SK-N-SH treated with all-trans-retinoic acid at 6 μM for 48 hours (cell line): ENCODE measurements around the gene IFNK.

Source experiments
- ATAC-seq: fragments of 200-7000 bp; cut with Tn5 transposase; 3 replicates; pipeline ENCODE4 v1.9.1; 2020; ENCODE audit warnings: mild to moderate bottlenecking, moderate library complexity
- ARNTL ChIP-seq: fragments of 450-650 bp; formaldehyde crosslinking; IDR thresholded peaks from 2 replicates; pipeline ENCODE4 v1.5.0; 2020; ENCODE audit warnings: low read depth, mild to moderate bottlenecking, moderate library complexity, borderline replicate concordance
- BACH2 ChIP-seq: fragments of 250-450 bp; sonication (Bioruptor Pico); IDR thresholded peaks from 2 replicates; pipeline ENCODE4 v1.9.0; 2021; ENCODE audit warnings: mild to moderate bottlenecking, borderline replicate concordance
- CSDC2 ChIP-seq: fragments of 250-450 bp; sonication (Bioruptor Pico); IDR thresholded peaks from 2 replicates; pipeline ENCODE4 v1.5.0; 2020; ENCODE audit warnings: mild to moderate bottlenecking, moderate library complexity
- GLIS3 ChIP-seq: fragments of 250-450 bp; sonication (Bioruptor Pico); IDR thresholded peaks from 2 replicates; pipeline ENCODE4 v1.5.0; 2020; ENCODE audit warnings: mild to moderate bottlenecking, moderate library complexity
- ISL1 ChIP-seq: fragments of 250-450 bp; sonication (Bioruptor Pico); IDR thresholded peaks from 2 replicates; pipeline ENCODE4 v2.1.2; 2022; ENCODE audit warnings: mild to moderate bottlenecking, moderate library complexity
- OSR1 ChIP-seq: fragments of 250-450 bp; sonication (Bioruptor Pico); IDR thresholded peaks from 2 replicates; pipeline ENCODE4 v1.8.0; 2022; ENCODE audit warnings: moderate library complexity, mild to moderate bottlenecking, inconsistent platforms
- POU6F1 ChIP-seq: fragments of 250-450 bp; sonication (Bioruptor Pico); IDR thresholded peaks from 2 replicates; pipeline ENCODE4 v1.8.0; 2021; ENCODE audit warnings: low read depth, mild to moderate bottlenecking, moderate library complexity, borderline replicate concordance
- PPARA ChIP-seq: fragments of 250-450 bp; sonication (Bioruptor Pico); IDR thresholded peaks from 2 replicates; pipeline ENCODE4 v1.5.0; 2020; ENCODE audit warnings: mild to moderate bottlenecking, borderline replicate concordance
- RARB ChIP-seq: fragments of 250-450 bp; sonication (Bioruptor Pico); IDR thresholded peaks from 2 replicates; pipeline ENCODE4 v1.8.0; 2021; ENCODE audit warnings: mild to moderate bottlenecking, moderate library complexity
- TCF4 ChIP-seq: fragments of 250-450 bp; sonication (Bioruptor Pico); IDR thresholded peaks from 2 replicates; pipeline ENCODE4 v1.8.0; 2021; ENCODE audit warnings: mild to moderate bottlenecking, moderate library complexity, borderline replicate concordance
- TOX ChIP-seq: fragments of 250-450 bp; sonication (Bioruptor Pico); IDR thresholded peaks from 2 replicates; pipeline ENCODE4 v1.8.0; 2021; ENCODE audit warnings: mild to moderate bottlenecking, moderate library complexity, borderline replicate concordance
- ZC3H10 ChIP-seq: fragments of 250-450 bp; sonication (Bioruptor Pico); IDR thresholded peaks from 2 replicates; pipeline ENCODE4 v1.5.1; 2021; ENCODE audit warnings: mild to moderate bottlenecking, moderate library complexity
- ZFP3 ChIP-seq: fragments of 250-450 bp; sonication (Bioruptor Pico); IDR thresholded peaks from 2 replicates; pipeline ENCODE4 v1.5.0; 2020; ENCODE audit warnings: mild to moderate bottlenecking, moderate library complexity
- ZFP30 ChIP-seq: fragments of 450-650 bp; formaldehyde crosslinking; IDR thresholded peaks from 2 replicates; pipeline ENCODE4 v1.5.0; 2022; ENCODE audit warnings: mild to moderate bottlenecking, moderate library complexity
- ZNF565 ChIP-seq: fragments of 450-650 bp; formaldehyde crosslinking; conservative IDR thresholded peaks from 2 replicates; pipeline ENCODE4 v1.5.0; 2020; ENCODE audit warnings: low read depth, mild to moderate bottlenecking, moderate library complexity
- ZNF70 ChIP-seq: fragments of 450-650 bp; formaldehyde crosslinking; IDR thresholded peaks from 2 replicates; pipeline ENCODE4 v1.5.0; 2020; ENCODE audit warnings: mild to moderate bottlenecking, moderate library complexity
- ZNF8 ChIP-seq: fragments of 450-650 bp; formaldehyde crosslinking; IDR thresholded peaks from 2 replicates; pipeline ENCODE4 v1.5.0; 2020; ENCODE audit warnings: mild to moderate bottlenecking, moderate library complexity
- TF ChIP-seq, protein P1 (sequence below): fragments of 250-450 bp; sonication (Bioruptor Pico); IDR thresholded peaks from 2 replicates; pipeline ENCODE4 v1.5.0; 2020; ENCODE audit warnings: mild to moderate bottlenecking, moderate library complexity
- TF ChIP-seq, protein P2 (sequence below): fragments of 250-450 bp; sonication (Bioruptor Pico); IDR thresholded peaks from 2 replicates; pipeline ENCODE4 v1.8.0; 2020; ENCODE audit warnings: mild to moderate bottlenecking, moderate library complexity, borderline replicate concordance
- TF ChIP-seq, protein P3 (sequence below): fragments of 250-450 bp; sonication (Bioruptor Pico); IDR thresholded peaks from 2 replicates; pipeline ENCODE4 v1.5.1; 2021; ENCODE audit warnings: mild to moderate bottlenecking, moderate library complexity
- TF ChIP-seq, protein P4 (sequence below): fragments of 250-450 bp; sonication (Bioruptor Pico); IDR thresholded peaks from 2 replicates; pipeline ENCODE4 v1.5.1; 2020; ENCODE audit warnings: low read depth, mild to moderate bottlenecking, moderate library complexity

The IFNK gene

DNA sequence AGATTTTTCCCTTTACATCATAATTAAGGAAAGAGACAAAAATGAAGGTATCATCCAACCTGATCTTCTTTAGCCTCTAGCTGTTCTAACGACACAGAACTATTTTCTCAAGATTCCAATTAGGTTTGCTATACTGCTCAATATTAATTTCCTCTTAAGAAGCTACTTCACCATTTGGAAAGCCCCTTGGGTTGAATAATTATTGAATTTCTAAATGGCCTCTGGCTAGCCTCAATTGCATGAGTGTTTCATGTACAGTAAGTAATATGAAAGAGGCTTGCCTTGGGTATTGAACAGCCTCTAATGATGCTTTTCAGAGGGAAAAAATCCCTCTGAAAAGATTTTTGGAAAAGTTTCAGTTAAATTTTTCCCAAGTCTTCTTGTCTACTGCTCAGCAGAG lies 9.2 kb downstream of the IFNK start:
- TF ChIP-seq, protein P1, sequence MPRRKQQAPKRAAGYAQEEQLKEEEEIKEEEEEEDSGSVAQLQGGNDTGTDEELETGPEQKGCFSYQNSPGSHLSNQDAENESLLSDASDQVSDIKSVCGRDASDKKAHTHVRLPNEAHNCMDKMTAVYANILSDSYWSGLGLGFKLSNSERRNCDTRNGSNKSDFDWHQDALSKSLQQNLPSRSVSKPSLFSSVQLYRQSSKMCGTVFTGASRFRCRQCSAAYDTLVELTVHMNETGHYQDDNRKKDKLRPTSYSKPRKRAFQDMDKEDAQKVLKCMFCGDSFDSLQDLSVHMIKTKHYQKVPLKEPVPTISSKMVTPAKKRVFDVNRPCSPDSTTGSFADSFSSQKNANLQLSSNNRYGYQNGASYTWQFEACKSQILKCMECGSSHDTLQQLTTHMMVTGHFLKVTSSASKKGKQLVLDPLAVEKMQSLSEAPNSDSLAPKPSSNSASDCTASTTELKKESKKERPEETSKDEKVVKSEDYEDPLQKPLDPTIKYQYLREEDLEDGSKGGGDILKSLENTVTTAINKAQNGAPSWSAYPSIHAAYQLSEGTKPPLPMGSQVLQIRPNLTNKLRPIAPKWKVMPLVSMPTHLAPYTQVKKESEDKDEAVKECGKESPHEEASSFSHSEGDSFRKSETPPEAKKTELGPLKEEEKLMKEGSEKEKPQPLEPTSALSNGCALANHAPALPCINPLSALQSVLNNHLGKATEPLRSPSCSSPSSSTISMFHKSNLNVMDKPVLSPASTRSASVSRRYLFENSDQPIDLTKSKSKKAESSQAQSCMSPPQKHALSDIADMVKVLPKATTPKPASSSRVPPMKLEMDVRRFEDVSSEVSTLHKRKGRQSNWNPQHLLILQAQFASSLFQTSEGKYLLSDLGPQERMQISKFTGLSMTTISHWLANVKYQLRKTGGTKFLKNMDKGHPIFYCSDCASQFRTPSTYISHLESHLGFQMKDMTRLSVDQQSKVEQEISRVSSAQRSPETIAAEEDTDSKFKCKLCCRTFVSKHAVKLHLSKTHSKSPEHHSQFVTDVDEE = no peak
- TF ChIP-seq ZFP30 = no peak
- no peak for TF ChIP-seq ZC3H10
- TF ChIP-seq ARNTL (CRISPR knock-in tag) = no peak
- TF ChIP-seq RARB (CRISPR knock-in tag) = no peak
- TF ChIP-seq TCF4 = no peak
- no peak for TF ChIP-seq TOX (CRISPR knock-in tag)
- TF ChIP-seq CSDC2 = no peak
- TF ChIP-seq BACH2 (CRISPR knock-in tag) = no peak
- no peak for TF ChIP-seq ISL1 (CRISPR knock-in tag)
- no peak for TF ChIP-seq PPARA (CRISPR knock-in tag)
- no peak for TF ChIP-seq GLIS3 (CRISPR knock-in tag)
- TF ChIP-seq OSR1 = no peak
- TF ChIP-seq POU6F1 (CRISPR knock-in tag) = no peak
- no peak for ATAC-seq

DNA sequence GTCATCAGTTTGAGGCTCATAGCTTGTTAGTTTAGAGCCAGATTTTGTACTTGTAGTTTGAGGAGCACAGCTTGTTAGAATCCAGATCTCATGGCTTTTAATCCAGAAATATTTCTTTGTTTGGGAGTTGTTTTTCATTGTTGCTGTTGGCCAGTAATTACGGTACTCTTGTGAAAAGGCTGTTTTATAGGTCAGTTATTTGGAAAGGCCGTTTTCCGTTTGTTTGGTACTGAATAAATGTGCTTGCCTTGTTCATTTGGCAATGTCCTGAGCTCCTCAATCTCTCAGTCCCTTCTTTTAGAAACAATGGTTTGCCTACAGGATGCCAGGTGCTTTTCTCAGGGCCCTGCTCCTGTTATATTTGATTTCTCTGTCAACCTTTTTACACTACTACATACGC lies 10.0 kb downstream of the IFNK start:
- ATAC-seq = no peak

GRCh38 chr9:27534658-27535209 lies 10.6 kb downstream of the IFNK start:
- TF ChIP-seq TCF4 (no peak), ZNF70 (CRISPR knock-in tag) (no peak), GLIS3 (CRISPR knock-in tag) (no peak), OSR1 (no peak), ZNF8 (CRISPR knock-in tag) (no peak), ZFP3 (CRISPR knock-in tag) (no peak)
- TF ChIP-seq, protein P2, sequence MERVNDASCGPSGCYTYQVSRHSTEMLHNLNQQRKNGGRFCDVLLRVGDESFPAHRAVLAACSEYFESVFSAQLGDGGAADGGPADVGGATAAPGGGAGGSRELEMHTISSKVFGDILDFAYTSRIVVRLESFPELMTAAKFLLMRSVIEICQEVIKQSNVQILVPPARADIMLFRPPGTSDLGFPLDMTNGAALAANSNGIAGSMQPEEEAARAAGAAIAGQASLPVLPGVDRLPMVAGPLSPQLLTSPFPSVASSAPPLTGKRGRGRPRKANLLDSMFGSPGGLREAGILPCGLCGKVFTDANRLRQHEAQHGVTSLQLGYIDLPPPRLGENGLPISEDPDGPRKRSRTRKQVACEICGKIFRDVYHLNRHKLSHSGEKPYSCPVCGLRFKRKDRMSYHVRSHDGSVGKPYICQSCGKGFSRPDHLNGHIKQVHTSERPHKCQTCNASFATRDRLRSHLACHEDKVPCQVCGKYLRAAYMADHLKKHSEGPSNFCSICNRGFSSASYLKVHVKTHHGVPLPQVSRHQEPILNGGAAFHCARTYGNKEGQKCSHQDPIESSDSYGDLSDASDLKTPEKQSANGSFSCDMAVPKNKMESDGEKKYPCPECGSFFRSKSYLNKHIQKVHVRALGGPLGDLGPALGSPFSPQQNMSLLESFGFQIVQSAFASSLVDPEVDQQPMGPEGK (CRISPR knock-in tag) = no peak
- TF ChIP-seq, protein P3, sequence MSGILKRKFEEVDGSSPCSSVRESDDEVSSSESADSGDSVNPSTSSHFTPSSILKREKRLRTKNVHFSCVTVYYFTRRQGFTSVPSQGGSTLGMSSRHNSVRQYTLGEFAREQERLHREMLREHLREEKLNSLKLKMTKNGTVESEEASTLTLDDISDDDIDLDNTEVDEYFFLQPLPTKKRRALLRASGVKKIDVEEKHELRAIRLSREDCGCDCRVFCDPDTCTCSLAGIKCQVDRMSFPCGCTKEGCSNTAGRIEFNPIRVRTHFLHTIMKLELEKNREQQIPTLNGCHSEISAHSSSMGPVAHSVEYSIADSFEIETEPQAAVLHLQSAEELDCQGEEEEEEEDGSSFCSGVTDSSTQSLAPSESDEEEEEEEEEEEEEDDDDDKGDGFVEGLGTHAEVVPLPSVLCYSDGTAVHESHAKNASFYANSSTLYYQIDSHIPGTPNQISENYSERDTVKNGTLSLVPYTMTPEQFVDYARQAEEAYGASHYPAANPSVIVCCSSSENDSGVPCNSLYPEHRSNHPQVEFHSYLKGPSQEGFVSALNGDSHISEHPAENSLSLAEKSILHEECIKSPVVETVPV = no peak
- TF ChIP-seq, protein P4, sequence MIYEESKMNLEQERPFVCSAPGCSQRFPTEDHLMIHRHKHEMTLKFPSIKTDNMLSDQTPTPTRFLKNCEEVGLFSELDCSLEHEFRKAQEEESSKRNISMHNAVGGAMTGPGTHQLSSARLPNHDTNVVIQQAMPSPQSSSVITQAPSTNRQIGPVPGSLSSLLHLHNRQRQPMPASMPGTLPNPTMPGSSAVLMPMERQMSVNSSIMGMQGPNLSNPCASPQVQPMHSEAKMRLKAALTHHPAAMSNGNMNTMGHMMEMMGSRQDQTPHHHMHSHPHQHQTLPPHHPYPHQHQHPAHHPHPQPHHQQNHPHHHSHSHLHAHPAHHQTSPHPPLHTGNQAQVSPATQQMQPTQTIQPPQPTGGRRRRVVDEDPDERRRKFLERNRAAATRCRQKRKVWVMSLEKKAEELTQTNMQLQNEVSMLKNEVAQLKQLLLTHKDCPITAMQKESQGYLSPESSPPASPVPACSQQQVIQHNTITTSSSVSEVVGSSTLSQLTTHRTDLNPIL (CRISPR knock-in tag) = no peak
- TF ChIP-seq, all 23 proteins: peak for 0

More for the DNA sequence above, 10.0 kb downstream of the IFNK start:
- no peak for TF ChIP-seq OSR1
- TF ChIP-seq ARNTL (CRISPR knock-in tag) = no peak
- TF ChIP-seq, protein P4 (CRISPR knock-in tag) = no peak
- no peak for TF ChIP-seq ZC3H10
- TF ChIP-seq PPARA (CRISPR knock-in tag) = no peak
- TF ChIP-seq TOX (CRISPR knock-in tag) = no peak
- no peak for TF ChIP-seq CSDC2
- TF ChIP-seq RARB (CRISPR knock-in tag) = no peak
- TF ChIP-seq ZNF565 (CRISPR knock-in tag) = no peak
- no peak for TF ChIP-seq ISL1 (CRISPR knock-in tag)
- TF ChIP-seq, protein P1 = no peak
- no peak for TF ChIP-seq ZNF8 (CRISPR knock-in tag)
- no peak for TF ChIP-seq ZFP30
- no peak for TF ChIP-seq ZNF70 (CRISPR knock-in tag)

More at GRCh38 chr9:27534658-27535209, 10.6 kb downstream of the IFNK start:
- ATAC-seq = no peak
